Transverse colon (tissue), 4 donors: ENCODE measurements around the gene TM9SF3. TPM values are rescaled to one million over a fixed set of nuclear protein-coding genes. Genes with fewer than 3 reads are reported as not detected.
"Not testable (repeated sequence)": the region's sequence is repeated elsewhere in the genome, so short reads cannot be mapped to it uniquely, and the experiment has no call there.

Source experiments
- DNase-seq: peaks from one replicate; pipeline ENCODE4 v3.0.0-alpha.2; 2019
- H3K27ac ChIP-seq, 4 donors: fragments of 200-600 bp; sonication (generic); 2 replicates each; pipeline ENCODE4 v1.5.1; 2016 to 2018; ENCODE audit warnings: inconsistent platforms in 4 of 4
- H3K27me3 ChIP-seq: fragments of 200-600 bp; sonication (generic); 2 replicates; pipeline ENCODE4 v1.5.1; 2017; ENCODE audit warnings: inconsistent platforms
- H3K36me3 ChIP-seq, 4 donors: fragments of 200-600 bp; sonication (generic); 2 replicates each; pipeline ENCODE4 v1.5.1; 2017 to 2019; ENCODE audit warnings: inconsistent platforms in 4 of 4
- H3K4me1 ChIP-seq, 4 donors: fragments of 200-600 bp; sonication (generic); 2 replicates each; pipeline ENCODE4 v1.5.1; 2017 to 2020; ENCODE audit warnings: inconsistent platforms in 4 of 4
- H3K4me3 ChIP-seq, 4 donors: fragments of 200-600 bp; sonication (generic); 1 replicate in 1 of 4; 2 replicates in 3 of 4; pipeline versions ENCODE4 v1.5.1 to v1.6.1; 2017 to 2019; ENCODE audit warnings: inconsistent platforms in 4 of 4
- H3K9me3 ChIP-seq, 2 donors: fragments of 200-600 bp; sonication (generic); 2 replicates each; pipeline ENCODE4 v1.5.1; 2017 to 2019; ENCODE audit warnings: inconsistent platforms in 2 of 2
- CTCF ChIP-seq, 5 experiments: fragments of 200-600 bp in 3 of 5; fragments of 450-650 bp in 2 of 5; sonication (generic) in 3 of 5; IDR thresholded peaks; 1 replicate in 2 of 5; 2 replicates in 3 of 5; pipeline ENCODE4 v1.5.1; 2016 to 2017; ENCODE audit warnings: antibody characterized with exemption in 5 of 5, inconsistent platforms in 3 of 5, mild to moderate bottlenecking in 2 of 5, moderate library complexity in 1 of 5
- EP300 ChIP-seq: sonication (generic); formaldehyde crosslinking; IDR thresholded peaks from one replicate; pipeline ENCODE4 v1.6.1; 2017; ENCODE audit warnings: antibody characterized with exemption, low read depth
- POLR2A ChIP-seq: fragments of 450-650 bp; IDR thresholded peaks from one replicate; pipeline ENCODE4 v1.6.1; 2016; ENCODE audit warnings: antibody characterized with exemption, mild to moderate bottlenecking, moderate library complexity
- POLR2AphosphoS5 ChIP-seq, 3 donors: sonication (generic); formaldehyde crosslinking; IDR thresholded peaks; one replicate each; pipeline ENCODE4 v1.6.1; 2016; ENCODE audit warnings: antibody characterized with exemption in 3 of 3
- WGBS, 2 donors: methylation state at CpG; one replicate each; pipeline ENCODE4 v1.1.5; 2018; ENCODE audit warnings: low coverage in 1 of 2; 5-methylcytosine and 5-hydroxymethylcytosine counted together
- in situ Hi-C, 4 donors: fragments of 200-750 bp; cut with MboI; loops; one replicate each; pipeline versions ENCODE4 v1.15.0 to v1.15.1; 2017; ENCODE audit warnings: low sequenced_read_pairs in 3 of 4, low pct_ligation_motif_present in 1 of 4, low pct_unique_long_range_greater_than_20kb in 1 of 4
- intact Hi-C: fragments of 100-400 bp; cut with DNase I; formaldehyde crosslinking; loops from one replicate; pipeline ENCODE4 v1.15.1; 2023; ENCODE audit warnings: low total_unique reads
- total RNA-seq, 4 donors: library from RNA; depleted of rRNA; stranded (reverse); fragments of >200 nt; gene quantifications; one replicate each; pipeline ENCODE4 v1.1.0, GENCODE V29; 2016

Gene TM9SF3
- total RNA-seq, 4 donors from 2014 or later: 34.4 to 133 (median 77.3) TPM

DNA sequence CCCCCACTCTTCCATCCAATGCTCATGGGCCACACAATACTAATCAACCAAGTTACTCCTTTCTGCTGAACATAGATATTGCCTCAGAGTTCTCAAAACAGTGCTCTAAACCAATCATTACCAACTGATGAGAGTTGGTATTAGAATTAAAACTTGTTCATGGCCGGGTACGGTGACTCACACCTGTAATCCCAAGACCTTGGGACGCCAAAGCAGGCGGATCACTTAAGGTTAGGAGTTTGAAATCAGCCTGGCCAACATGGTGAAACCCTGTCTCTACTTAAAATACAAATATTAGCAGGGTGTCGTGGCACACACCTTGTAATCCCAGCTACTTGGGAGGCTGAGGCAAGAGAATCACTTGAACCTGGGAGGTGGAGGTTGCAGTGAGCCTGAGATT lies 8.2 kb downstream of the TM9SF3 start:
- in situ Hi-C loops (no loop called here), intact Hi-C loops (no loop called here)
- no peaks in the 10 kb centered on the region for H3K27me3 ChIP-seq
- no peak for DNase-seq
- H3K4me1 ChIP-seq: peaks cover 26 to 86% (median 66%) of the 10 kb centered on the region in 4 donors
- WGBS, 2 donors: 83 to 87% methylated on average over 4 to 5 of the region's 5 CpGs
- TF ChIP-seq EP300 (no peak), CTCF (IDR thresholded peaks at IDR 0.05) (no peak)
- H3K36me3 ChIP-seq: peaks cover 0 to 6% (median 2%) of the 10 kb centered on the region in 4 donors
- H3K4me3 ChIP-seq: no peak overlapping the region
- no peaks in the 10 kb centered on the region for H3K9me3 ChIP-seq
- peak overlapping the region in 3 of 4 donors; percentile 44 to 65 (median 64) for H3K27ac ChIP-seq

- no peak for DNase-seq
- WGBS, 2 donors: 54 to 55% methylated on average over 4 of the region's 4 CpGs
- in situ Hi-C loops: no loop called here
- TF ChIP-seq EP300 (no peak), POLR2AphosphoS5 (IDR thresholded peaks at IDR 0.05) (no peak), POLR2A (no peak), CTCF (IDR thresholded peaks at IDR 0.05) (no peak)
- Histone ChIP-seq H3K4me3 (no peak overlapping the region), H3K9me3 (no peaks in the 10 kb centered on the region), H3K27me3 (no peaks in the 10 kb centered on the region), H3K36me3 (peaks cover 0 to 6% (median 2%) of the 10 kb centered on the region in 4 donors), H3K27ac (peak overlapping the region; percentile 34 to 65 (median 54)), H3K4me1 (peaks cover 26 to 80% (median 62%) of the 10 kb centered on the region in 4 donors)
- intact Hi-C loops: no loop called here
Measured at GRCh38 chr10:96578022-96578421, 8.8 kb downstream of the TM9SF3 start.

DNA sequence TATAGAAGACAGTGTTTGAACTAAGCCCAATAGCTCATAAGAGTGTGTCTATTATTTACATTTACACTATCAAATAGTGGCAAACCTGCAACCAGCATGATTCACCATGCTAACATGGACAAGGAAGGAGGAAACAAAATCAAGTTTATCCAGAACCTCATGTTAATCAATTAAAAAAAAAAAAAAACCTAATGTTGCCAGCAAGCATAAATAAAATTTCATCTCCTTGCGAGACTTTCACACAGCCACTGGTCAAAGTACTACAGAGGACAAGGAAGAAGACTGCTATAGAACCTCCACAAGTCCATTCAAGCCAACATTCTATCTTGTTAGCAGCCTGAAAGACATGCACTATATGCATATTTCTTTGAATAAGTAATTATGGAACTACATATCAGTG lies 9.7 kb downstream of the TM9SF3 start:
- Histone ChIP-seq H3K36me3 (peaks cover 0 to 6% (median 2%) of the 10 kb centered on the region in 4 donors), H3K4me1 (peaks cover 26 to 71% (median 55%) of the 10 kb centered on the region in 4 donors), H3K27ac (peak overlapping the region; percentile 34 to 65 (median 54)), H3K27me3 (no peaks in the 10 kb centered on the region), H3K9me3 (no peaks in the 10 kb centered on the region), H3K4me3 (no peak overlapping the region)
- intact Hi-C loops (no loop called here), in situ Hi-C loops (no loop called here)
- TF ChIP-seq POLR2AphosphoS5 (IDR thresholded peaks at IDR 0.05): no peak
- no peak for TF ChIP-seq POLR2A
- TF ChIP-seq EP300: no peak
- TF ChIP-seq CTCF (IDR thresholded peaks at IDR 0.05): no peak
- no peak for DNase-seq
- 69 to 75% methylated on average over 1 of the region's 1 CpG for WGBS, 2 donors

DNA sequence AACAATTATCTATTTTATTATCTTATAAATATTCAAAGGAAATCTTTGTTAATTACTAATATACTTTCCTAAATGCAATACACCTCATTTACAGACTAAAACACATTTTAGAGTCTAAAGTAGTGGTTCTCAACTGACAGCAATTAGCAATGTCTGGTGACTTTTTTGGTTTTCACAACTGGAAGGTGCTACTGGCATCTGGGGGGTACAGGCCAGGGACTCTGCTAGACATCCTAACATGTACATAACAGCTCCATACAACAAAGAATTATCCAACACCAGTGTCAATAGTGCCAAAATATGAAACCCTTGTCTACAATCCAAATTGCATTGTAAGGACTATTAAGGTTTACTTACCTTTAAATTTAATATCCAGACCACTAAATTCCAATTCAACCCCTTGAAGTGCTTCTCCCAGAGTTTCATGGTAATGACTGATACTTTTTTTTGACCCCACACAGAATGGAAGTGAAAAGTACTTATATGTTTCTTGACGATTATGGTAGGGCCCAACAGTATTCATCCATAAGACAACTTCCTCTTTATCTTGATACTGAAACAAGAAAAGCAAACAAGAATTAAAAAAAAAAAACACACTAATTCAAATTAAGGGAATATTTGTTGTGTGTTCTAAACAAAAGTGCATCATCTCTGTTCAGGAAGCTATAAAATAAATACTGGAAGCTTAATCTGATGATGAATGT lies 10.4 kb downstream of the TM9SF3 start:
- peaks cover 0 to 6% (median 2%) of the 10 kb centered on the region in 4 donors for H3K36me3 ChIP-seq
- WGBS, 2 donors: 32 to 33% methylated on average over 1 of the region's 1 CpG
- intact Hi-C loops: no loop called here
- no peak for TF ChIP-seq POLR2AphosphoS5 (IDR thresholded peaks at IDR 0.05)
- no peak for TF ChIP-seq CTCF (IDR thresholded peaks at IDR 0.05)
- no peak for TF ChIP-seq POLR2A
- TF ChIP-seq EP300: no peak
- H3K9me3 ChIP-seq: no peaks in the 10 kb centered on the region
- in situ Hi-C loops: no loop called here
- no peaks in the 10 kb centered on the region for H3K27me3 ChIP-seq
- peak overlapping the region in 3 of 4 donors; percentile 44 to 65 (median 64) for H3K27ac ChIP-seq
- DNase-seq: no peak
- peaks cover 20 to 70% (median 48%) of the 10 kb centered on the region in 4 donors for H3K4me1 ChIP-seq
- H3K4me3 ChIP-seq: no peak overlapping the region

GRCh38 chr10:96574564-96574963 lies 12.2 kb downstream of the TM9SF3 start:
- H3K36me3 ChIP-seq, DNase-seq, in situ Hi-C loops, H3K9me3 ChIP-seq, H3K4me3 ChIP-seq, intact Hi-C loops, H3K27ac ChIP-seq, H3K27me3 ChIP-seq: not testable (repeated sequence)
- 80 to 95% methylated on average over 1 to 2 of the region's 2 CpGs for WGBS, 2 donors
- peaks cover 17 to 67% (median 34%) of the 10 kb centered on the region in 4 donors for H3K4me1 ChIP-seq
